ENCODE data around the gene FRAT1.

GRCh38 chr10:97325754-97326153 lies 6.7 kb downstream of the FRAT1 start:
- TF ChIP-seq PHF8 (conservative IDR thresholded peaks at IDR 0.05; ENCODE audit: low read depth, low read length) (no peak), CBX5 (IDR thresholded peaks at IDR 0.05; ENCODE audit: low read depth, low read length) (no peak), CTCF (IDR thresholded peaks at IDR 0.05; ENCODE audit: control extremely low read depth in 1 of 3, insufficient read depth in 1 of 3, low read depth in 1 of 3, low read length in 3 of 3) (no peak), ATF3 (IDR thresholded peaks at IDR 0.05; ENCODE audit: insufficient read depth, low read depth, low read length) (no peak), EZH2 (IDR thresholded peaks at IDR 0.05; ENCODE audit: low read depth, low read length, severe bottlenecking) (no peak), SP2 (IDR thresholded peaks at IDR 0.05; ENCODE audit: low read length) (no peak), GTF2F1 (IDR thresholded peaks at IDR 0.05; ENCODE audit: borderline replicate concordance, low read depth, low read length) (no peak), CTBP2 (IDR thresholded peaks at IDR 0.05; ENCODE audit: borderline replicate concordance, insufficient read depth, insufficient read length, low read length) (no peak), RAD21 (IDR thresholded peaks at IDR 0.05 in 1 of 2, conservative IDR thresholded peaks at IDR 0.05 in 1 of 2; ENCODE audit: low read depth in 2 of 2, low read length in 2 of 2) (no peak), USF2 (IDR thresholded peaks at IDR 0.05; ENCODE audit: low read length) (no peak)

Measured in H1 (cell line).